Activated CD8-positive, alpha-beta memory T cell treated with anti-CD3 and anti-CD28 coated beads, Interleukin-2, amount 50 U/mL, for 4 hours (primary cell): ENCODE data around the gene TEAD2.
"Not testable (repeated sequence)": the region's sequence is repeated elsewhere in the genome, so short reads cannot be mapped to it uniquely, and the experiment has no call there.

ENCODE experiments used
- DNase-seq: peaks from one replicate; pipeline ENCODE4 v3.0.0-alpha.2; 2020

The TEAD2 gene

GRCh38 chr19:49328741-49329140 is 33.5 kb downstream of the TEAD2 start:
- no peak for DNase-seq

- peak; percentile 55 for DNase-seq
Observed at GRCh38 chr19:49327878-49328544, 34.2 kb downstream of the TEAD2 start.

- no peak for DNase-seq
Observed at GRCh38 chr19:49326165-49326704, 36.0 kb downstream of the TEAD2 start.

- not testable (repeated sequence) for DNase-seq
Observed at GRCh38 chr19:49325756-49326155, 36.5 kb downstream of the TEAD2 start.

GRCh38 chr19:49324801-49325576 is 37.2 kb downstream of the TEAD2 start, which contains the start of gene SLC6A16:
SLC6A16 (minus strand) TSS chr19:49325191; CDS start chr19:49311347, 13,844 bp downstream.
- no peak for DNase-seq

GRCh38 chr19:49318296-49318695 is 43.9 kb downstream of the TEAD2 start:
- no peak for DNase-seq

GRCh38 chr19:49316284-49316683 is 45.9 kb downstream of the TEAD2 start:
- no peak for DNase-seq

GRCh38 chr19:49315111-49315510 is 47.1 kb downstream of the TEAD2 start:
- no peak for DNase-seq

- no peak for DNase-seq
Observed at GRCh38 chr19:49309087-49309486, 53.1 kb downstream of the TEAD2 start.

GRCh38 chr19:49306734-49307133 is 55.5 kb downstream of the TEAD2 start:
- not testable (repeated sequence) for DNase-seq

GRCh38 chr19:49301866-49302252 is 60.4 kb downstream of the TEAD2 start:
- no peak for DNase-seq

- peak; percentile 81 for DNase-seq
Observed at GRCh38 chr19:49301165-49301865, 60.9 kb downstream of the TEAD2 start.

- not testable (repeated sequence) for DNase-seq
Observed at GRCh38 chr19:49298653-49299052, 63.6 kb downstream of the TEAD2 start.

GRCh38 chr19:49297403-49297802 is 64.8 kb downstream of the TEAD2 start:
- DNase-seq = no peak

- no peak for DNase-seq
Observed at GRCh38 chr19:49295208-49295880, 66.9 kb downstream of the TEAD2 start.

GRCh38 chr19:49294401-49294800 is 67.8 kb downstream of the TEAD2 start:
- DNase-seq = no peak
